HG03039 (cell line): Measurements from ENCODE around the gene ADGRL2.

ENCODE experiments used
- ATAC-seq: cut with Tn5 transposase; IDR thresholded peaks from one replicate; pipeline ENCODE4 v1.9.1; 2021; ENCODE audit warnings: mild to moderate bottlenecking, moderate library complexity; ENCODE audit not compliant: unreplicated experiment

Gene ADGRL2

GRCh38 chr1:81974883-81975555, 174.3 kb downstream of the ADGRL2 start:
- ATAC-seq, result no peak

DNA sequence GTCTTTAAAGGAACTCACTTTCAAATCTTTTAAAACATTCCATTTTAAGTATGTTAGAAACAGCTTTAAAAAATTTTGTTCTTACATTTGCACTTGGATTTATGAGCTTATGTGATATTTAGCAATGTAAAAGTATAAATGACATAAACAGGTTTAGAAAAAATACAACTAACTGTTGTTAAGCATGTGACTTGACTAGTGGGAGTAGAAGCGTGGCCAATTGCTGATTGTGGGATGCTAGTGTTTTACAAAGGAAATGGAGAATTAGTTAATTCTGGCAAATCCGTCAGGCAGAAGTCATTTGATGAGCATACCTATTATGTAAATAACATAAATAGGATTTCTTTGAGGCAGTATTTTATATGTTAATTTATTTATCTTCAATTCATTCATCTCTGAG, 175.8 kb downstream of the ADGRL2 start:
- no peak for ATAC-seq

DNA sequence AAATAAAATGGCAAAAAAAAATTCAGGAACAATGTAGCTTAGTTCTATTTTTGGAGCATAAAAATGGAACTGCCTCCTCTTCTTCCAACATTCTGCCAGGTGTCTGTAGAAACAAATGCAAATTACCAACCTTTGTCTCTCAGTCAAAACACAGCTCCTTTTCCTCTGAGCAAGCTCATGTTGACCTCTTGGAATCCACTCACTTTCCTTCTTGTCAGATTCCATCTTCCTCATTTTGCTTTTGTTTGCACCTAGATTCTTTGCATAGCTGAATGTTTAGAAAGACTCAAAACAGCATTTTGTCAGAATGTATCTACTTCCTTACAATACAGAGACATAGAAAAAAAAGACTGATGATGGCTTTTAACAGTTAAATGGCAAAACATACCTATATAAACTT, 178.2 kb downstream of the ADGRL2 start:
- ATAC-seq, result no peak

DNA sequence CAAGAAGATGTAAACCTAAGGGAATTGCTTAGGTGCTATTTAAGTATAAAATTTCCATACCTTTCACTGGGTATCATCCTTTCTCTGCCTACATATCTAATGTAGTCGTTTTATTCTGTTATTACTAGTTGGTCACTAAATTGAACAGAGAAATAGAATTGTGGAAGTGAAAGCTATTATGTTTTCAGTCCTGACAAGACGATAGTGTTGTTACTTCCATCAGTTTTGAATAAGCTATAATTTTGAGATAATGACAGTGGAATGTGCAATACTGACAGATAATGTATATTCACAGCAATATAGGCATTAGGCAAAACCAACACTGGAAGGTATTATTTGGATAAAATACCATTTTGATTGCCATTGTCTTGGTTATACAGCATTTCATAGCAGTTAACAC, 181.8 kb downstream of the ADGRL2 start:
- no peak for ATAC-seq

- no peak for ATAC-seq
These were observed 188.8 kb downstream of the ADGRL2 start for GRCh38 chr1:81989524-81989923.

DNA sequence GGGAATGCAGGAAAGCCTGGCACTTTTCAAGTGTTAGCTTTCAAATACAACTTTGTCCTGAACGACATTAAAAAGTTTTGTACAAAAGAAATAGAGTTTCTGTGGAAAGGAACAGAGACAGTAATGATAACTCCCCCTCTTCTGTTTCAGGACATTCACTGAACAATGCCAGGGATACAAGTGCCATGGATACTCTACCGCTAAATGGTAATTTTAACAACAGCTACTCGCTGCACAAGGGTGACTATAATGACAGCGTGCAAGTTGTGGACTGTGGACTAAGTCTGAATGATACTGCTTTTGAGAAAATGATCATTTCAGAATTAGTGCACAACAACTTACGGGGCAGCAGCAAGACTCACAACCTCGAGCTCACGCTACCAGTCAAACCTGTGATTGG, 189.5 kb downstream of the ADGRL2 start:
- ATAC-seq, result no peak

- ATAC-seq, result no peak
These were observed 197.4 kb downstream of the ADGRL2 start for GRCh38 chr1:81998165-81998564.

DNA sequence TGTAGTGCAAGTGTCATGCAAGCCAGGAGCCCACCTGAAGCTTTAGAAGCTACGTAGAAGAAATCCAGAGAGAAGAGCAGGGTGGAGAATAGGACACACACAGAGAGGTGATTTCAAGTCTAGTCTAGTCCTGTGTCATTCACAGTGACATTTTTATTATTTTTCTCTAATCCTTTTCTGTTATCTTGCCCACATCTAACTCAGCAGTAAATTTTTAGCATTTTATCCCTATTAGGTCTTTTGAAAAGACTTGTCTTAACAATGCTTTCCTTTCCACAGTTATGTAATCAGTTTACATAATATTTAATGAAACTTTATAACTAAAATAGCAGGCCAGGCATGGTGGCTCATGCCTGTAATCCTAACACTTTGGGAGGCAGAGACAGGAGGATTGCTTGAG, 198.6 kb downstream of the ADGRL2 start:
- no peak for ATAC-seq

GRCh38 chr1:82000221-82000620, 199.5 kb downstream of the ADGRL2 start:
- ATAC-seq, result no peak

DNA sequence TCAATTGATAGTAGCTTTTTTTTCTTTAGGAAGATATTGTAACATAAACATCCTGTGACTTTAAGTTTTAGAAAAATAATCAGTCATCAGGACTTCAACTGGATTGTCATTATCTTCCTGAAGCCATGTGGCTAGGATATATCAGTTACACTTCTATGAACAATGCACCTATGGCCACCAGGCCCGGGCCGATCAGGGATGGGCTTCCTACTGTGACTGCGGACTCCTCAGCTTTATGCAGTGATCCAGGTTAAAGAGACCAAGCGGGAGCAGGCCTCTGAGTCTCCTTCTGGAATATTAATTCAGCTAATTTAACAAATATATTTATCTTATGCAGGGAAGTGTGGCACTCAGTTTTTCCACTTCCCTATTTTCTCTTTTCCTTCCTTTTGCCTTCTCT, 200.6 kb downstream of the ADGRL2 start:
- no peak for ATAC-seq

GRCh38 chr1:82007804-82008203, 207.1 kb downstream of the ADGRL2 start:
- no peak for ATAC-seq

DNA sequence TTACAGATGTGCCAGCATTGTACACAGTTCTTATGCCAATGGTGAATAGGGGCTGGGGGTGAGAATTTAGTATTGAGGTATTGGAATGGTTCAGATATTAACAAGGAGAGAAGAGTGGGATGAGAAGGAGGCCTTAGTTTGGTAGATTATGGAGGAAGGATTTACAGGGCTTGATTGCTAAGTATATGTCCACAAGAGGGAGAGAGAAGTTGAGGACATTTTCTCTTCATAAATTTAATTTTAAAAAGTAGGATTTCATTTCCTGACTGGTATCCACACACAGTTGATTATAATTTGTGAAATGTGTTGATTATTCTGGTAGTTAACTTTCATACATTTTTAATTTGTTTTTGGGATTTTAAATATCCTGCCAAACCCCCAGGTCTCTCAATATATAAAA, 213.0 kb downstream of the ADGRL2 start:
- ATAC-seq, result no peak

DNA sequence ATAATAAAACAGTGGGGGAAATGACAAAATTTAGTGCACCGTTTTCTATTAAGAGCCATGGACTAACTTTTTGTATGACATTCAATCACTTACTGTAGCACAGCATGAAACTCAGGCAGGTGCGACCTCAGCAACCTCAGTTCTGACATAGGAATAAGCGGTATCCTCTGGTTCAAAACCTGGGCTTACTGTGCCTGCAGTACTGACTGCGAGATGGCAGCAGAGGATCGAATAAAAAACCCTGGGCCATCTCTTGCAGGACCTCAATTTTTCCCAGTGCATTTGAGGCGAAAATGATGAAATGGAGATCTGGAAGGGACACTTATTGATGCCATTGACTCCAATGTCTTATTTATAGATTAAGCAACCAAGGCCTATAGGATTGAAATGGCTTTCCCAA, 214.7 kb downstream of the ADGRL2 start:
- no peak for ATAC-seq

DNA sequence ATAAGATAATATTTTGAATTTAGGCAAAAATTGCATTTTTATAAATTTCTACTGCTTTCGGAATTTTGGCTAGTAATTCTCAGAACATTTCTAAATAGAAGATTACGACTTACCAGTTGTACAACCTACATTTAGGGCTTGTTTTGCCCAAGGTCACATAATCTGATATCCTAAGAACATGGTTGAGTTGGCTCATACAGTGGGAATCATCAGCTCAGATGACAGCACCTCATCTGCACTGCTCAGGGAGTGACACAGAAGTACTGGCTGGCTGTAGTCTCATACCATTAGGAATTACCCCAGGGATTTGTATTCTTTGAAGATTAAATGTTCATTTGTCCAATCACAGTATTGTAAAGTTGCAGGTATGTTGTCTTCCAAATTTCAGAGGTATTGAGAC, 217.6 kb downstream of the ADGRL2 start:
- ATAC-seq, result no peak

GRCh38 chr1:82019508-82019907, 218.8 kb downstream of the ADGRL2 start:
- no peak for ATAC-seq

DNA sequence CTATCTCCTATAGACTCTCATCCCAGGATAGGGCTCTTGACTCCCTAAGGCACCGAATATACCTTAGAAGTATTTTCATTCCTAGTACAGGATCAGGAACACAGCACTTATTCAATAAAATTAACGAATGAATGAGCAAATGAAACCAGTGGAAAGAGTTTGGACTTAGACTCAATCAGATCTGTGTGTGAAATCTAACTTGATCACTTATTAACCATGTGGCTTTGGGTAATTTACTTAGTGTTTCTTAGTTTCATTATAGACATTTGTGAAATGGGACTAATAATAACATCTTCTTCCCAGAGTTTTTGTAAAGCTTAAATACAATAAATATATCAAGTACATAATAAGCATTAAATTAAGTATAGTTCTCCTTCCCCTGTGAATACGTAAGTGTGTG, 230.1 kb downstream of the ADGRL2 start:
- ATAC-seq, result no peak

- ATAC-seq, result no peak
These were observed 231.3 kb downstream of the ADGRL2 start for GRCh38 chr1:82032068-82032467.

- no peak for ATAC-seq
These were observed 234.1 kb downstream of the ADGRL2 start for GRCh38 chr1:82034812-82035211.
